Ovary (tissue), 3 donors: ENCODE results near the gene CSRP3.

Experiments
- EP300 ChIP-seq: sonication (generic); formaldehyde crosslinking; IDR thresholded peaks from one replicate; pipeline ENCODE4 v1.6.1; 2017; ENCODE audit warnings: antibody characterized with exemption
- POLR2A ChIP-seq: fragments of 450-650 bp; IDR thresholded peaks from one replicate; pipeline ENCODE4 v1.6.1; 2017; ENCODE audit warnings: antibody characterized with exemption, mild to moderate bottlenecking, moderate library complexity
- TF ChIP-seq, protein P1 (sequence below), 3 donors: fragments of 450-650 bp in 2 of 3; fragments of 200-600 bp in 1 of 3; IDR thresholded peaks; one replicate each; pipeline versions ENCODE4 v1.5.1 to v1.8.0; 2016 to 2022; ENCODE audit warnings: antibody characterized with exemption in 3 of 3, mild to moderate bottlenecking in 1 of 3
- donor health status: DM: no; HTN: no; CAD: no.

DNA sequence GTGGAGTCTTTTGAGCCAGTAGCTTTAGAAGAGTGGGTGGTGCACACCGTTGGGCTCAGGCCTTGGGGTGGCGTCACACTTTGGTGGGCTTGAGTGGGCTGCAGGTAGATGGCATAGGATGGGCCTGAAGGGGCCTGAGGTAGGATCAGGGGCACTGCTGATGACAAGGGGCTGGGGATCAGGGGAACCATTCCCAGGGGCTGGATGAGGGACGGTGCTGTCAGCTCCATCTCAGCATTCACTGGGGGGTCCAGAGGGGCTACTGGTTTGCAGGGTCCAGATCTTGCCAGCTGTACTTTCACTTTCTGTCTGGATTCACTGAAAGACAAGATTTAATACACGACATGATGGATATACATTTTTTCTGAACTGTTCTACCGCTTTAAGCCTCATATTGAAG is 27.9 kb upstream of the CSRP3 start:
- TF ChIP-seq, protein P1, sequence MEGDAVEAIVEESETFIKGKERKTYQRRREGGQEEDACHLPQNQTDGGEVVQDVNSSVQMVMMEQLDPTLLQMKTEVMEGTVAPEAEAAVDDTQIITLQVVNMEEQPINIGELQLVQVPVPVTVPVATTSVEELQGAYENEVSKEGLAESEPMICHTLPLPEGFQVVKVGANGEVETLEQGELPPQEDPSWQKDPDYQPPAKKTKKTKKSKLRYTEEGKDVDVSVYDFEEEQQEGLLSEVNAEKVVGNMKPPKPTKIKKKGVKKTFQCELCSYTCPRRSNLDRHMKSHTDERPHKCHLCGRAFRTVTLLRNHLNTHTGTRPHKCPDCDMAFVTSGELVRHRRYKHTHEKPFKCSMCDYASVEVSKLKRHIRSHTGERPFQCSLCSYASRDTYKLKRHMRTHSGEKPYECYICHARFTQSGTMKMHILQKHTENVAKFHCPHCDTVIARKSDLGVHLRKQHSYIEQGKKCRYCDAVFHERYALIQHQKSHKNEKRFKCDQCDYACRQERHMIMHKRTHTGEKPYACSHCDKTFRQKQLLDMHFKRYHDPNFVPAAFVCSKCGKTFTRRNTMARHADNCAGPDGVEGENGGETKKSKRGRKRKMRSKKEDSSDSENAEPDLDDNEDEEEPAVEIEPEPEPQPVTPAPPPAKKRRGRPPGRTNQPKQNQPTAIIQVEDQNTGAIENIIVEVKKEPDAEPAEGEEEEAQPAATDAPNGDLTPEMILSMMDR (IDR thresholded peaks at IDR 0.05), result no peak
- TF ChIP-seq POLR2A (no peak), EP300 (no peak)
